Measurements from ENCODE around the gene CHAT.

CHAT gene

GRCh38 chr10:49615213-49615612 lies 1.4 kb downstream of the CHAT start:
- H3K9me2 ChIP-seq (replicated peaks; ENCODE audit: control insufficient read depth, low read length): no peaks in the 10 kb centered on the region
- no peaks in the 10 kb centered on the region for H3K4me1 ChIP-seq (ENCODE audit: control insufficient read depth, low read length)
- no peaks in the 10 kb centered on the region for H3K36me3 ChIP-seq (ENCODE audit: control insufficient read depth, low read length)
- H3K27ac ChIP-seq (ENCODE audit: low read depth, low read length): no peak overlapping the region
- H4K20me1 ChIP-seq (ENCODE audit: control insufficient read depth, insufficient read depth, low read depth, low read length): no peaks in the 10 kb centered on the region
- no peak overlapping the region for H3K4me2 ChIP-seq (ENCODE audit: low read length)
- no peaks in the 10 kb centered on the region; the same call in 1 of the 2 replicates for H3K9me3 ChIP-seq (ENCODE audit: control insufficient read depth, insufficient read depth, low read length)
- no peak for TF ChIP-seq EZH2phosphoT487 (IDR thresholded peaks at IDR 0.05; ENCODE audit: borderline replicate concordance, low read length)
- TF ChIP-seq CTCF (IDR thresholded peaks at IDR 0.05; ENCODE audit: low read depth, low read length, poor library complexity, severe bottlenecking): no peak
- no peaks in the 10 kb centered on the region for H3F3A ChIP-seq (ENCODE audit: control insufficient read depth, insufficient read depth)
- H3K4me3 ChIP-seq (ENCODE audit: low read length): no peak overlapping the region
- no peaks in the 10 kb centered on the region for H3K27me3 ChIP-seq (ENCODE audit: control insufficient read depth, low read length)
- H3K79me2 ChIP-seq (ENCODE audit: control insufficient read depth, low read length): no peaks in the 10 kb centered on the region

GRCh38 chr10:49615721-49616120 lies 1.9 kb downstream of the CHAT start:
- H4K20me1 ChIP-seq (ENCODE audit: control insufficient read depth, insufficient read depth, low read depth, low read length): no peaks in the 10 kb centered on the region
- H3K4me2 ChIP-seq (ENCODE audit: low read length): no peak overlapping the region
- H3K36me3 ChIP-seq (ENCODE audit: control insufficient read depth, low read length): no peaks in the 10 kb centered on the region
- no peaks in the 10 kb centered on the region for H3K27me3 ChIP-seq (ENCODE audit: control insufficient read depth, low read length)
- TF ChIP-seq EZH2phosphoT487 (IDR thresholded peaks at IDR 0.05; ENCODE audit: borderline replicate concordance, low read length) (no peak), CTCF (IDR thresholded peaks at IDR 0.05; ENCODE audit: low read depth, low read length, poor library complexity, severe bottlenecking) (no peak)
- H3K4me3 ChIP-seq (ENCODE audit: low read length): no peak overlapping the region
- H3K4me1 ChIP-seq (ENCODE audit: control insufficient read depth, low read length): no peaks in the 10 kb centered on the region
- no peaks in the 10 kb centered on the region for H3F3A ChIP-seq (ENCODE audit: control insufficient read depth, insufficient read depth)
- no peak overlapping the region for H3K27ac ChIP-seq (ENCODE audit: low read depth, low read length)
- no peaks in the 10 kb centered on the region for H3K9me2 ChIP-seq (replicated peaks; ENCODE audit: control insufficient read depth, low read length)
- H3K9me3 ChIP-seq (ENCODE audit: control insufficient read depth, insufficient read depth, low read length): no peaks in the 10 kb centered on the region; the same call in 1 of the 2 replicates
- H3K79me2 ChIP-seq (ENCODE audit: control insufficient read depth, low read length): no peaks in the 10 kb centered on the region

GRCh38 chr10:49616421-49617101 lies 2.7 kb downstream of the CHAT start:
- no peaks in the 10 kb centered on the region for H4K20me1 ChIP-seq (ENCODE audit: control insufficient read depth, insufficient read depth, low read depth, low read length)
- H3K27ac ChIP-seq (ENCODE audit: low read depth, low read length): no peak overlapping the region
- no peak overlapping the region for H3K4me2 ChIP-seq (ENCODE audit: low read length)
- H3K36me3 ChIP-seq (ENCODE audit: control insufficient read depth, low read length): no peaks in the 10 kb centered on the region
- no peak overlapping the region for H3K4me3 ChIP-seq (ENCODE audit: low read length)
- no peaks in the 10 kb centered on the region for H3K9me2 ChIP-seq (replicated peaks; ENCODE audit: control insufficient read depth, low read length)
- no peaks in the 10 kb centered on the region for H3K4me1 ChIP-seq (ENCODE audit: control insufficient read depth, low read length)
- no peaks in the 10 kb centered on the region for H3F3A ChIP-seq (ENCODE audit: control insufficient read depth, insufficient read depth)
- TF ChIP-seq CTCF (IDR thresholded peaks at IDR 0.05; ENCODE audit: low read depth, low read length, poor library complexity, severe bottlenecking): peak; percentile 21
- TF ChIP-seq EZH2phosphoT487 (IDR thresholded peaks at IDR 0.05; ENCODE audit: borderline replicate concordance, low read length): no peak
- no peaks in the 10 kb centered on the region for H3K79me2 ChIP-seq (ENCODE audit: control insufficient read depth, low read length)
- H3K27me3 ChIP-seq (ENCODE audit: control insufficient read depth, low read length): no peaks in the 10 kb centered on the region
- H3K9me3 ChIP-seq (ENCODE audit: control insufficient read depth, insufficient read depth, low read length): no peaks in the 10 kb centered on the region
